ENCODE results near the gene OTUB1.

DNA sequence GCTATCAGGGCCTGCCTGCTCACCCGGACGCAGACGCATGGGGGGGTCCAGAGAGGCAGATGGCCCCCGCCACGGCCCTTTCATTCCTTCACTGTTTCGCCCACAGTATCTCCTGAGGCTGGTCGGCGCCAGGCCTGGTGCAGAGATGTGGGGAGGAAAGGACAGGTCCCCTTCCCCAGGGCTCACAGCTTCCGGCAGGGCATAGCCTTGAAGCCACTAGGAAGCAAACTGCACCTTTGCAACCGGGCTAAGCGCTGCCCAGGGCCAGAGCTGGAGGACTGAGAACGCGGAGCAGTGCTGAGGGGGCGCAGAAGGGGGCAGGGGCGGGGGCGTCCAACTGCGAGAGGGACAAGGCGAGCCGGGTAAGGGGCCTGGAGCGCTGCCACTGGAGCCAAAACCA lies 29.3 kb downstream of the OTUB1 start:
- TF ChIP-seq, protein P1, sequence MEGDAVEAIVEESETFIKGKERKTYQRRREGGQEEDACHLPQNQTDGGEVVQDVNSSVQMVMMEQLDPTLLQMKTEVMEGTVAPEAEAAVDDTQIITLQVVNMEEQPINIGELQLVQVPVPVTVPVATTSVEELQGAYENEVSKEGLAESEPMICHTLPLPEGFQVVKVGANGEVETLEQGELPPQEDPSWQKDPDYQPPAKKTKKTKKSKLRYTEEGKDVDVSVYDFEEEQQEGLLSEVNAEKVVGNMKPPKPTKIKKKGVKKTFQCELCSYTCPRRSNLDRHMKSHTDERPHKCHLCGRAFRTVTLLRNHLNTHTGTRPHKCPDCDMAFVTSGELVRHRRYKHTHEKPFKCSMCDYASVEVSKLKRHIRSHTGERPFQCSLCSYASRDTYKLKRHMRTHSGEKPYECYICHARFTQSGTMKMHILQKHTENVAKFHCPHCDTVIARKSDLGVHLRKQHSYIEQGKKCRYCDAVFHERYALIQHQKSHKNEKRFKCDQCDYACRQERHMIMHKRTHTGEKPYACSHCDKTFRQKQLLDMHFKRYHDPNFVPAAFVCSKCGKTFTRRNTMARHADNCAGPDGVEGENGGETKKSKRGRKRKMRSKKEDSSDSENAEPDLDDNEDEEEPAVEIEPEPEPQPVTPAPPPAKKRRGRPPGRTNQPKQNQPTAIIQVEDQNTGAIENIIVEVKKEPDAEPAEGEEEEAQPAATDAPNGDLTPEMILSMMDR (conservative IDR thresholded peaks at IDR 0.05; ENCODE audit: low read depth, low read length), result no peak
- no peak for TF ChIP-seq EZH2 (IDR thresholded peaks at IDR 0.05; ENCODE audit: borderline replicate concordance, low read depth, low read length, poor library complexity, severe bottlenecking)

Data from A673 (cell line).